Left cardiac atrium (tissue), 4 donors: ENCODE measurements around the gene CCBE1. TPM values are rescaled to one million over a fixed set of nuclear protein-coding genes. Genes with fewer than 3 reads are reported as not detected.

Experiments
- ATAC-seq, 2 donors: fragments of 200-7000 bp; cut with Tn5 transposase; one replicate each; pipeline ENCODE4 v1.9.1; 2020; ENCODE audit warnings: mild to moderate bottlenecking in 2 of 2, moderate library complexity in 2 of 2
- DNase-seq: peaks from one replicate; pipeline ENCODE4 v3.0.0-alpha.2; 2020
- intact Hi-C, 2 donors: fragments of 100-400 bp; cut with DNase I; formaldehyde crosslinking; loops; one replicate each; pipeline versions ENCODE4 v1.14.1 to v1.15.1; 2022 to 2023
- total RNA-seq, 2 donors: library from RNA; stranded (reverse); fragmentation: NEBNext Ultra II Directional; extraction: Animal tissue kit (Norgen Biotek cat#: 25700); gene quantifications; one replicate each; pipeline ENCODE4 v1.2.1, GENCODE V29; 2021
- donor health status: DM: no; HTN: yes; CAD: no.
- donor health status: DM: no; HTN: yes; CAD: no; lungs with severe emphysema.
- donor health status: DM: yes; HTN: yes; CAD: no.
- donor health status: Dilated cardiomyopathy.

Gene CCBE1
- total RNA-seq, 2 donors from 2014 or later, result 1.2 to 2.9 TPM

DNA sequence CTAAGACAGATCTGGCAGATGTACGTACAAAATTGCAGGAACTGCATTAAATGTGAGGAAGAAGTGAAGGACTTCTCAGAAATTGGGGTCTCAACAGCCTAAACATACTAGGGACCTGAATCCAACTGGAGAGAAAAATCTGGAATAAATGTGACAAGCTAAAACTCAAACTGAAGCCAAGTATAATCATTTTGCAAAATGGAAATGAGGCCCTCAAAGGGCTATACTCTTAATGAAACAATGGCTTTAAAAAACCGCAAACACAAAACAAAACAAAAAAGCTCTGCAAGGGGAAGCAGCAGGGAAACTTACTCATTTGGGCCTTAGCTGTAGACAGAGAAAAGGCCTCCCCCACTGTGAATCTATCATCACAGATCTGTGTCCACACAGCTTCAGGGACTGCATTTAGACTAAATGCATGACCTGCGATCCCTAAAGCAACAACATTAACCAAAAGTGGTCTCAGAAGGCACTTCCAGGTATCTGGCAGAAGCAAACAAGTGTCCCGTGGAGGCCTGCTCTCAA, 63.2 kb downstream of the CCBE1 start:
- intact Hi-C loops, result no loop called here
- DNase-seq, result no peak
- no peak for ATAC-seq

DNA sequence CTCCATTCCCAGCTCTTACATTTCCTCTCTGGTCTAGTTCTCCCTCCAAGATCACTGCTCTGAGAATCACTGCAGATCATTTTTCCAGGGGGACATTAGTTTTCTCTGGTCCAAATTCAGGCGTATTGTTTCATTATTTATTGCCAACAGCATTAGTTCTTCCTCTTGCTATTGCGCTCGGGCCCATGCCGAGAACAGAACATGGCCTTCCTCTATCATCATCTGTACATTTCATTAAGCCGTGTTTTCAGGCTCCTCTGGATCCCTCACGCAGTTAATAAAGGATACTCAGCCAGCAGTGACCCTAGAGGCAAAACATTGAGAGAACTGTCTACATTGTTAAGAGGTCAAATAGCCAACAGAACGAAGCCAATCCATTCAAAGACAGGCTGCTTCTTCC, 63.9 kb downstream of the CCBE1 start:
- intact Hi-C loops, result no loop called here
- DNase-seq (no peak), ATAC-seq (no peak)

DNA sequence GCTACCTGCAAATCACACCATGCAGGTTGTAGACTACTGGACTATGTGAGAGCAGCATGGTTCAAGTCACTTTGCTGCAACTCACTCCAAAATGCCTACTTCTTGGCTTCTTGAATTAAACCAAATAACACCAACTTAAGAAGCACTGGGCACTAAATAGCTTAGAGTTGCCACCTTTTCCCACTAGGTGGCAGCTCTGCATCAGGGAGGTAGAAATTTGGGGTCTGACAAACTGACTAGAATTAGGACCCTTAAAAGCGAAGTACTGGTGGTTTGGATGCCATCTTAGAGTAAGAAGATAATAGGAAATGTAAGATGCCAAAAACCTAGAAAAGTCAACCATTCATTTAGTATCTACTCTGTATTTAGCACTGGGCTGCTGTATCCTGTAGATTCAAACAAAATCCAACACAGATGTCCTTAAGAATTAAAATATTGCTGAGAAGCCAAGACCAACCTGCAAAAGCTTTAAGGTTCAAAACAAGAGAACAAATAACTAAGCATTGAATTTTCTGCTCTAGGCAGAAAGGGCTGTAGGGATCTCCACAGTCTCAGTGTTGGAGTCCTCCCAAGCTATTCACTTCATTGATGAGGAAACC, 65.5 kb downstream of the CCBE1 start:
- ATAC-seq, result no peak
- intact Hi-C loops, result loop anchor here in 1 of 2 donors (2.0 kb wide), 1 partner anchor 191 kb away; no protein-coding TSS in a partner anchor
- no peak for DNase-seq

DNA sequence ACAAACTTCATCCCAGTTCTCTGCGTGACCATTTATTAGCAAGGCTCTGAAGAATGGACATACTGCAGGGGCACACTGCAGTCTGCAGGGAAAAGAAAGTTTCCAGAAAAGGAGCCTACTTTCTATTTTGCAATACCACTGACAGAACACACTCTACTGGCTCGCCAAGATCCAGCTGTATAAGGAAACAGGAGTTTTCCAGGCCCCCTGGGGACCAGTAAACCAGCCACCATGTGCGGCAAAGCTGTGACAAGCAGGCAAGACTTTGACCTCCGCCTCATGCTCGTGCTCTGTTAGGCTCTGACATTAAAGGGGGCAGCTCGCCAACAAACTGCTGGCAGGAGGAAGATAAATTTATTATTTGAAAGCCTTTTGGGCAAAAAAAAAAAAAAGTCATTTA, 67.3 kb downstream of the CCBE1 start:
- intact Hi-C loops, result loop anchor here (2.0 to 10.0 kb wide), 2 partner anchors 155 to 193 kb away; no protein-coding TSS in a partner anchor
- peak; percentile 27 for DNase-seq
- peak in 1 of 2 donors; percentile 38 for ATAC-seq

DNA sequence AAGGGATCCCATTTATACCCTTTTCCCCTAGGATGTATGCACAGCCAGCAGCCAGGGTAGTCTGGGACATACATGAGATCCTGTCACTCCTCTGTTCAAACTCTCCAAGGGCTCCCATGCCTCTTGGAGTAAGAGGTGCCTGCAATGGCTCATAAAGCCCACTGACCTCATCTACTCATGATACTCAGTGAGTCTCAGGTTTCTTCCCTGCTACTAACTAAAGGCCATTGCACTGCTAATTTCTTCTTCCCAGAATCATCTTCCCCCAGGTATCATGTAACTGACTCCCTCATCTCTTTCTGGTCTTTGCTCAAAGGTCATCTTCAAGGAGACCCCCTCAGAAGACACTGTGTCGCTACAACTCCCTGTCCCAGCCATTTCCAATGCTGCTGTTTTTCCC, 68.2 kb downstream of the CCBE1 start:
- intact Hi-C loops, result loop anchor here in 1 of 2 donors (10.0 kb wide), 1 partner anchor 154 kb away; no protein-coding TSS in a partner anchor
- no peak for ATAC-seq
- DNase-seq, result no peak

DNA sequence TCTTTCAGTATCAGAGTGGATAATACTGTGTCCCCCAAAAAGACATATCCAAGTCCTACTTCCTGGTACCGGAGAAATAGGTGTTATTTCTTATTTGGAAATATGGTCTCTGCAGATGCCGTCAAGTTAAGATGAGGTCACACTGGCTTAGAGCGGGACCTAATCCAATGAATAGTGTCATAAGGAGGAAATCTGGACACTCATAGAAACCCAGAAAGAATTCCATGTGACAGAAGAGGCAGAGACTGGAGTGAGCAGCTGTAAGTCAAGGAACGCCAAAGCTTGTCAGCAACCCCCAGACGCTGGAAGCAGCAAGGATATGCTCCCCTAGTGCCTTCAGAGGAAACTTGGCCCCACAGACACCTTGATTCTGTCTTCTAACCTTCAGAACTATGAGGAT, 69.8 kb downstream of the CCBE1 start:
- intact Hi-C loops, result loop anchor here in 1 of 2 donors (10.0 kb wide), 1 partner anchor 153 kb away; no protein-coding TSS in a partner anchor
- DNase-seq (no peak), ATAC-seq (no peak)

DNA sequence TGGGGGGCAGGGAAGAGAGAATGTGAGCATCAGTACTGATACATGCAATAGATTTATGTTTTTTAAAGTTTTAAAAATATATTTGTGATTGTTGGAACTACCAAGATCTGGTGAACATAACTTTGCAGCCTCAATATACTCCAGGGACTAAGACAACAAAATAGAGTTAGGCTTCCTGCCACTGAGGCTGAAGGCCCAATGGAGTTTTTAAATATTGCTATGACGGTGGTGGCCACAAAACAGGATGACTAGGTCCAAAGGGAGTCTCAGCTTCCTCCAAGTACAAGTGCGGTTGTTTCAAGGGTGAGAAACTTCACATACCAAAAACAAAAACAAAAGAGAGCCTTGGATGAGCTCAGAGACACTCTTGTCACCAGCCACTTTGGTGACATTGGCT, 72.9 kb downstream of the CCBE1 start:
- DNase-seq, result no peak
- ATAC-seq, result peak in 1 of 2 donors; percentile 47
- intact Hi-C loops, result loop anchor here in 1 of 2 donors (10.0 kb wide), 1 partner anchor 150 kb away; no protein-coding TSS in a partner anchor

DNA sequence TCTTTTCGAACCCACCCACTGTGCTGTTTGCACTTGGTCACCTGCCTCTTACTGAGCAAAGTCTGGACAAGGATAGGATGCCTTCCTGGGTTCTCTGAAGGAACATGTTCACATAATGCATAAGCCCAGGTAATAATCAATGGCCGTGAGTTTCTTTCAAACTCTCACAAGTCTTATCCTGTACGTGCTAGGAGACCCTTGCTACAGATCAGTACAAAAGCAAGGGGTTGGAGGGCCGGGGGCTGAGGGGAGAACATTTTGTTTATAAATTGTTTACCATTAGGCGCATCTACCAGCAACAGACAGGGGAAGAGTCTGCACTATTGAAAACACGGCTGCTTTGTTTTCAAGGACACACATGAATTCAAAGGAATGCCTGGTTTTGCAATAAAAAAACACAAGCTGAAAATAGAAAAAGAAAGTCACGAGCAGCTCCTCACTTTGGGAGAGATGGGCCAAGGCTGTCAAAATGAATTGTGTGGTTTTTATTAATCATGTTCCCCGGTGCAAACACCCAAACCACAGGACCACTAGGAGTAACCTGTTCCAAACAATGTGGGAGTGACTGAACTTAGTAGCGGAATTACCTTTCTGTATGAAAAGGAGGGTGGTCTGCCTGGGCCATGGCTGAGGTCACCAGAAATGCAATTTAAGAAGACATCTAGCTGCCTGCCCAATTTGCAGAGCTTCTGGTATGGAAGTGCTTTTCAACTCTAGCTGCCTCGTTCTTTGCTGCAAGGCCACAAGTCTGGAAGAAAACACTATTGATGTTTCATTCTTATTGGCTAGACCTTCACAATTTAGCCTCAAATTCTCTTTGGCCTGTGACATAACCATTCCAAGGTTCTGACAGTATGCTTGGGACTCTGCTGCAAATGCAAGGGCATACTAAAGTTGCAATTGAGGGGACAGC, 73.5 kb downstream of the CCBE1 start:
- DNase-seq (no peak), ATAC-seq (peak; percentile 54 to 75)
- intact Hi-C loops, result loop anchor here in 1 of 2 donors (10.0 kb wide), 1 partner anchor 149 kb away; no protein-coding TSS in a partner anchor

DNA sequence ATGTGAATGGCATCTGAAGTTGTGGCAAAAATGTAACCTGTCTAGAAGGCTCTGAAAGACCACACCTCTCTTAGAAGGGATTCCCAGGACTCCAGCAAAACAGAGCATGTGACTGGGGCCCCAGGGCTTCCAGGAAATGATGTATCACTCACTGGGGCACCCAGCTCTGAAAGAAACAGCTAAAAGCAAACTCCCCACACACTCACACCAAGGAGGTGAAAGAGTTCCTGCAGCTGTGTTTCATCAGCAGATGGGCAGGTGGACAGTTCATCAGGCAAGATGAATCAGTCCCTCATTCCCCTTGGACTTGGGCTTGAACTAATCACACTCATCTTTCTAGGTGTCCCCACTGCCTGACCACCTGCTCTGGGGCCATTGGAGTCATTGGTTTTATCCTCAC, 76.2 kb downstream of the CCBE1 start:
- DNase-seq (no peak), ATAC-seq (no peak)
- intact Hi-C loops, result loop anchor here in 1 of 2 donors (10.0 kb wide), 1 partner anchor 146 kb away; no protein-coding TSS in a partner anchor

DNA sequence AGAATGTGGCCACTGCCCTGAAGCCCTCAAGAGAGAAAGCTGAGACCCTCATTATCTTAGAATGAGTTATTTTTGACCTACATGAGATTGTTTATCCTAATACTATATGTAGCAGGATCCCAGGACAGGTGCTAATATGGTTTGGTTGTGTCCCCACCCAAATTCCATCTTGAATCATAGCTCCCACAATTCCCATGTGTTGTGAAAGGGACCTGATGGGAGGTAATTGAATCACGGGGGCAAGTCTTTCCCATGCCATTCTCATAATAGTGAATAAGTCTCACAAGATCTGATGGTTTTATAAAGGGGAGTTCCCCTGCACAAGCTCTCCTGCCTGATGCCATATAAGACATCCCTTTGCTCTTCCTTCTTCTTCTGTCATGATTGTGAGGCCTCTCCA, 76.8 kb downstream of the CCBE1 start:
- no peak for DNase-seq
- ATAC-seq, result no peak
- intact Hi-C loops, result loop anchor here in 1 of 2 donors (10.0 kb wide), 1 partner anchor 146 kb away; no protein-coding TSS in a partner anchor

DNA sequence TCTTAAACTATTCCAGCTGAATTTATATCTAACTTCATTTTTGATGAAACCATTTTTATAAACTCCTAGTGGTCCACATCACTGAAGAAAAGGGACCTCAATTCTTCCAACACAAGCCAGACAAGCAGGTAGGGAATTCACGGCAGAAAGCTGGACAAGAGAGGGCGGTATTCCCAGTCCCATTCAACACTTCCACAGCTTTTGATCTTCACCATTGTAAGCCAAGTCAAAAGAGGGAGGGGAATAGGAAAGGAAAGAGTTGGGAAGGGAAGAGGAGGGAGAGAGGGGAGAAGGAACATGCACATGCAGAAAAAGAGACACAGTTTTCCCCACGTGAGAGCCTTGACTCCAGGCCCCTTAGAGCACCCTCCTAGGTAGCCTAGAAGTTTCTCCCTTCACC, 77.4 kb downstream of the CCBE1 start:
- intact Hi-C loops, result loop anchor here (10.0 kb wide), 2 partner anchors 145 to 155 kb away; no protein-coding TSS in a partner anchor
- no peak for ATAC-seq
- DNase-seq, result no peak

DNA sequence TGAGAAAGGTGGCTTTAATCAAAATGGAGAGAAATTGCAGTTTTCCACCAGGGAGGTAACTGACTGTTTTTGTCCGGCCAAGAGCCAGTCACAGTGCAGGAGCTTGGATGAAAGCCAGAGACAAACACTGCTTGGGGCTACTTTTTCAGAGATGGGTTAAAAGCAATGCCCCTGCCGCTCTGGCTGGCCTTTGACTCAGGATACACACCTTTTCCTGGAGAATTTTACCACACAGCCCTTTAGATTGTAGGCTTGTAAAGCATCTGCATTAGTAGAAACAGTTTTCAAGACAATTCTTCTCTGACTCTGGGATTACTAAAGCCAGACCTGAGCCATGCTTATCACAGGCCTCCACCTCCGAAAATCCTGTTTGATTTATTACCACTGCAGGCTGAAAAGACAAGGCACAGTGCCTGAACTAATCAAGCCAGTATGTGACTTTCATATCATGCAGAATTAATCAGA, 79.7 kb downstream of the CCBE1 start:
- ATAC-seq (no peak), DNase-seq (no peak)
- intact Hi-C loops, result loop anchor here in 1 of 2 donors (10.0 kb wide), 1 partner anchor 153 kb away; no protein-coding TSS in a partner anchor

DNA sequence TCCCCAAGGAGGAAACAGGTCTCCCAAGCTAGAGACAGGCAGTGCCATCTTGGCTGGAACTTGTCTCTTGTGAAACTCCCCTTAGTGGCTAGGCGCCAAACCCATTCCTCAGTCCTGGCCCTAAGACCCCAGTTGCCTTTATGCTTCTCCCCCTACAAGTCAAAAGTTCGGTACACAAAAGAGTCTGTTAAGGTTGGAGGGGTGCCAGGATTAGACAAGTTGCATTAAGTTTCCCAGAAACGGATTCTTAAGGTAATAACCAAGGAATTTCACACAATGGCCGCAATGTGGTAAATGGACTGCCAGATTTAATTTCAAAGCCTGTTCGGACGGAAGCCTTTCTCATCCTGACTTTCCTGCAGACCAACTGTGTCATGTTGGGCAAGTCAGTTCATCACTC, 80.7 kb downstream of the CCBE1 start:
- ATAC-seq (no peak), DNase-seq (no peak)
- intact Hi-C loops, result loop anchor here in 1 of 2 donors (10.0 kb wide), 1 partner anchor 152 kb away; no protein-coding TSS in a partner anchor

DNA sequence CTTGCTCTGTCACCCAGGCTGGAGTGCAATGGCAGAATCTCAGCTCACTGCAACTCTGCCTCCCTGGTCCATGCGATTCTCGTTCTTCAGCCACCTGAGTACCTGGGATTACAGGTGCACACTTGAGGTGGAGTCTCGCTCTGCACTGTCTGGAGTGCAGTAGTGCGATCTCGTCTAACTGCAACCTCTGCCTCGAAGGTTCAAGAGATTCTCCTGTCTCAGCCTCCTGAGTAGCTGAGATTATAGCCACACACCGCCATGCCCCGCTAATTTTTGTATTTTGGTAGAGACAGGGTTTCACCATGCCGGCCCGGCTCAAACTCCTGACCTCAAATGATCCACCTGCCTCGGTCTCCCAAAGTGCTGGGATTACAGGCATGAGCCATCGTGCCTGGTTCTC, 83.3 kb downstream of the CCBE1 start:
- intact Hi-C loops, result loop anchor here in 1 of 2 donors (10.0 kb wide), 1 partner anchor 149 kb away; no protein-coding TSS in a partner anchor
- DNase-seq (no peak), ATAC-seq (no peak)

DNA sequence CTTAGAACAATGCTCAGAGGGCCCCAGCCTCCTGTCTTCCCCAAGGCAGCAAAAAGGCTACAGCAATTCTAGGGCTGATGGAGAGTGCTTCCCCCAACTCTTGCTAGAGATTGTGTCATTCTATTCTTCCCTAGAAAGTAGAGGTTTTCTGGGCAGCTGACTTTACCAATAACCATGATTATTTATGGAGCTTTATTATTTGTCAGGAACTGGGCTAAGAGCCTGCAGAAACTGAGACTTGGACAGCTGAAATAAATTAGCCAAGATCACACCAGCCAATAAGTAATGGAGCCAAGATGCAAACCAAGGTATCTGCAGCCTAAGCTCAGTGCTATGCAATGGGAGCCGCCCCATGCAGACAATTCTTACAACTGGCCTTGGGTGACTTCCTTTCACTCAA, 84.8 kb downstream of the CCBE1 start:
- intact Hi-C loops, result loop anchor here in 1 of 2 donors (10.0 kb wide), 1 partner anchor 148 kb away; no protein-coding TSS in a partner anchor
- DNase-seq, result no peak
- peak; percentile 61 to 80 for ATAC-seq

DNA sequence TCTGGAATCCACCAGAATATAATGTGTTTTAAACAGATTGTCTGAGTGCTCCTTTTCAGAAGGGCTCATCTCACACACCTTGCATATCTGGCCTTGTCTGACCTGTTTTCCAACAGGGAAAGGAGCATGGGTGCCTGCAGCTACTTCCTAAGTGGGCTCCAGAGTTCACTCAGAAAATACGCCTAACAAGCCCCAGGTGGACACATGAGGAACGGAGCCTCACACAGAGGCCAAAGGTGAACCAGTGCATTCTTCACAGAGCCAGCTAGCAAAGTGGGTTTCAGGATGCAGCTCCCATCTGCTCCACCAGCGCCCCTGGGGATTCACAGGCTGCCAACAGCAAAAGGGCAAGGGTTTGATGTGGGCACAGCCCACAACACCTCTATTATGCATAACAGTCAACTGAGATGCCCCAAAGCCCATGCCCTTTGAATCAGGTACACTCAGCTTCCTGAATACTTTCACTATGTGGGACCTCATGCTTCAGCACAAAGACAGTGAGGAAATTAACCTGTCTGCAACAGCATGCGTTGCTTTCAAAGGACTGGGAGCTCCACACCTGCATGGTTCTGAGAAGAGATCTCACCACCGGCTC, 86.6 kb downstream of the CCBE1 start:
- intact Hi-C loops, result loop anchor here in 1 of 2 donors (10.0 kb wide), 1 partner anchor 146 kb away; no protein-coding TSS in a partner anchor
- ATAC-seq, result no peak
- no peak for DNase-seq

DNA sequence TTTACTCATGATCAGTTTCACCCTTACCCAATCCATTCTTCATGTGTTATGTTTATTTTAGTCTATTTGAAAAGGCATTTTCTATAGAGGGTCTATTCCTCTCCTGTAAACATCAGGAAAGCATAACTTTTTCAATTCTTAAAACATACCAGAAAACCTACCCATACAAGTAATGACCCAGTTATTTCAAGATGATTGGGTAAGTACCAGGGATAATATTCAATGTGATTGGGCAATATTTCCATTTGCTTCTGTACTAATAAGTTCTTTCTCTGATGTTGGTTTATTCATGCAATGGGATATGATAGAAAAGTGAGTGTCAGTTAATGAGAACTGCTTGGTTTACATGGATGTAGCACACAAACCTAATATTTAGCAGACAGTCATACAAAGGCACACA, 87.6 kb downstream of the CCBE1 start:
- DNase-seq, result no peak
- intact Hi-C loops, result loop anchor here in 1 of 2 donors (10.0 kb wide), 1 partner anchor 145 kb away; no protein-coding TSS in a partner anchor
- no peak for ATAC-seq

DNA sequence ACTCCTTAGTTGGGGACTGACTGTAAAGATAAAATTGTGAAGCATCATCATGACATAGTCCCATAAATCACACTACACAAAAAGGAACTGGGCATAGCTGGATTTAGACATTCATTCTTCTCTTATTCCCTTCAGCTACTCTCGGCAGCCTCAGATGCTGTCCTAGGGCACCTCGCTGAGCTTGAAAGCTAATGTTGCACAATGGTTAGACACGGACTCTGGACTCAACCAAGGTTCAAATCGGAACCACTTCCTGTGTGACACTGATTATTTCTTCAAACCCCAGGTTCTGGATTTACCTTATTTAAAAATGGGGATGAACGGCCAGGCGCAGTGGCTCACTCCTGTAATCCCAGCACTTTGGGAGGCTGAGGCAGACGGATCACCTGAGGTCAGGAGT, 89.8 kb downstream of the CCBE1 start:
- DNase-seq, result no peak
- no peak for ATAC-seq
- intact Hi-C loops, result no loop called here

DNA sequence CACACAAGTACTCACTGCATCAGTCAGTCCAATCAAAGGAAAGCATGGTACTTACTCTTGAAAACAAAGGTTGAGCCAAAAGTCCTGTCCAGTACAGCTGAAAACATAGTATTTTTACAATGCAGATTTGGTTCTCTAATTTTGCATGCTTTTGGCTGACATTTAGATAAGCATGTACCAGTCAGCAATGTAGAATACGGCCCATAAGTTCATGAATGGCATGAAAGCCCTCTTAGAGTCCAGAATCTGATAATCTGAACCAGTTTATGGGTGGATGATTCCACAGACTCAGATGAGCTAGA, 90.2 kb downstream of the CCBE1 start:
- no peak for DNase-seq
- no peak for ATAC-seq
- intact Hi-C loops, result no loop called here
